Left cardiac atrium (tissue), 4 donors: ENCODE data around the gene RIF1. TPM values are rescaled to one million over a fixed set of nuclear protein-coding genes. Genes with fewer than 3 reads are reported as not detected.
"Not testable (repeated sequence)": the region's sequence is repeated elsewhere in the genome, so short reads cannot be mapped to it uniquely, and the experiment has no call there.

ENCODE experiments used
- ATAC-seq, 2 donors: fragments of 200-7000 bp; cut with Tn5 transposase; one replicate each; pipeline ENCODE4 v1.9.1; 2020; ENCODE audit warnings: mild to moderate bottlenecking in 2 of 2, moderate library complexity in 2 of 2
- DNase-seq: peaks from one replicate; pipeline ENCODE4 v3.0.0-alpha.2; 2020
- intact Hi-C, 2 donors: fragments of 100-400 bp; cut with DNase I; formaldehyde crosslinking; loops; one replicate each; pipeline versions ENCODE4 v1.14.1 to v1.15.1; 2022 to 2023
- total RNA-seq, 2 donors: library from RNA; stranded (reverse); fragmentation: NEBNext Ultra II Directional; extraction: Animal tissue kit (Norgen Biotek cat#: 25700); gene quantifications; one replicate each; pipeline ENCODE4 v1.2.1, GENCODE V29; 2021
- donor health status: DM: no; HTN: yes; CAD: no.
- donor health status: DM: no; HTN: yes; CAD: no; lungs with severe emphysema.
- donor health status: DM: yes; HTN: yes; CAD: no.
- donor health status: Dilated cardiomyopathy.

RIF1 gene
- total RNA-seq, 2 donors from 2014 or later: 17.3 to 19.4 TPM

DNA sequence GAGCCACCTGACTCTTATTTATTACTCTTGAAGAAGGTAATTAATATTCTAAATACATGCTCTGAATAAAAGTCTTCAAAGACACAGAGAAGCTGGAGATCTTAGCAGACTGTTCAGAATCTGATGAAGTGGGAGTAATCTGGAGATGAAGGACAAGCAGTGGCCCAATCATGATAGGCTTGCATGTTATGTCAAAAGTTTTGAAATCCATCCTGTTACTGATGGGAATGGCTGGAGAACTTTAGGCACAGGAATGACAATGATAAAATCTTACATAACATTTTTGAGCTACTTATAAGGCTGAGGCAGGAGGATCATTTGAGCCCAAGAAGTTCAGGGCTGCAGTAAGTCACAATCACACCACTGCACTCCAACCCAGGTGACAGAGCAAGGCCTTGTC, 2.4 kb upstream of the RIF1 start:
- DNase-seq (no peak), ATAC-seq (no peak)
- intact Hi-C loops: no loop called here

DNA sequence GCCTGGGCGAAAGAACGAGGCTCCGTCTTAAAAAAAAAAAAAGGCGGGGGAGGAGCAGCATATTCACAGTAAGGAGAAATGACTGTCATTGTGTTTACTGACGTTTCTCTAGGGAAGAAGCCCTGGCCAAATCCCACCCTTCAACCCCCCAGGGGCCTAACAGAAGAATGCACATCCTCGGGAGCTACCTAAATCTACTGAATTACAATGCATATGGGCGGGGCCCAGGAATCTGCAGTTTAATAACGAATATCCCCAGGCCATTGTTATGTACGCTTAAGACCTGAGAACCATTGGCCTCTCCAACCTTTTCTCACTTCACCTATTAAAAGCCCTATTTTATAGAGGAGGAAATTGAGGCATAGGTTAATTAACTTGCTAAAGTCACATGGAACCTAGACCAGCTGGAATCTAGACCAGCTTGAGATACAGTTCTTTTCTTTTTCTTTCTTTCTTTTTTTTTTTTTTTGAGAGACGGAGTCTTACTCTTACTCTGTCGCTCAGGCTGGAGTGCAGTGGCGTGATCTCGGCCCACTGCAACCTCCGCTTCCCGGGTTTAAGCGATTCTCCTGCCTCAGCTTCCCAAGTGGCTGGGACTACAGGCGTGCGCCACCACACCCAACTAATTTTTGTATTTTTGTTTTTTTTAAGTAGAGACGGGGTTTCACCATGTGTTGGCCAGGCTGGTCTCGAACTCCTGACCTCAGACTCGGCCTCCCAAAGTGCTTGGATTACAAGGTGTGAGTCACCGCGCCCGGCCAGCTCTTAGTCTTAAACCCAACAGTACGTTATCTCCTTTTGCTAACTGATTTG, 708 bp upstream of the RIF1 start:
- ATAC-seq (no peak), DNase-seq (no peak)
- intact Hi-C loops: no loop called here

DNA sequence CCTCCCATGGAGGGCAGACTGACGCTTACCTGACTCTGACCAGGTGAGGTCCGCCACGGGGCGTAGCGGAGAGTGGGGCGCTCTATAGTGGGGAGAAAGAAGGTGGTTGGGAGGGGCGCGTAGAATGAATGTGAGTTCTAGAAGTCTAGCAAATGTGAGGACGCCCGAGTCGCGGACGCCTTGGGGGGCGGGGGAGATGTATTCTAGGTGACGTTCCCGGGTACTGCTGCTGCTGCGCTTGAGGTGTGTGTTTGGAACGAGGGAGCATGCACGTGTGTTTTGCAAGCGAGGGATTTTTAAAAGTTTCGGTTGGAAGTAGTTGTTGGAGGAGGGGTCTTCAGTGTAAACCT, 758 bp downstream of the RIF1 start:
- ATAC-seq: peak; percentile 19 to 27
- DNase-seq: no peak
- intact Hi-C loops: no loop called here

DNA sequence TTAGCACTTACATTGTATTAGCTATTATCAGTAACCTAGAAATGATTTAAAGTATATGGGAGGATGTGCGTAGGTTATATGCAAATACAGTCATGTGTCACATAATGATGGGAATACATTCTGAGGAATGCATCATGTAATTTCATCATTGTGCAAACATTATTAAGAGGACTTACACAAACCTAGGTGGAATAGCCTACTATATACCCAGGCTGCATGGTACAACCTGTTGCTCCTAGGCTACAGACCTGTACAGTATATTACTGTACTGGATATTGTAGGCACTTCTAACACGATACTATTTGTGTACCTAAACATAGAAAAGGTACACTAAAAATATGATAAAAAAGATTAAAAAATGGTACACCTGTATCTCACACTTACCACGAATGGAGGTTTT, 7.9 kb downstream of the RIF1 start:
- intact Hi-C loops: no loop called here
- no peak for ATAC-seq

DNA sequence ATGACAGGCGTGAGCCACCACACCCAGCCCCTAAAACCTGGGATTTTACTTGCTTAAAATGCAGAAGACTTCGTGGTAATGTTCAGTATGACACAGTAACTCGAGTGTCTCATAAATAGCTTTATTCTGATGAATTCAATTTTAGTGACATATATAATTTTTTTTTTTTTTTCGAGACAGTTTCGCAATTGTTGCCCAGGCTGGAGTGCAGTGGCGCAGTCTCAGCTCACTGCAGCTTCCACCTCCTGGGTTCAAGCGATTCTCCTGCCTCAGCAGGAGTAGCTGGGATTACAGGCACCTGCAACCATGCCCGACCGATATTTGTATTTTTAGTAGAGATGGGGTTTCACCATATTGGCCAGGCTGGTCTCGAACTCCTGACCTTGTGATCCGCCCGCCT, 12.0 kb downstream of the RIF1 start:
- ATAC-seq, DNase-seq, intact Hi-C loops: not testable (repeated sequence)

More for the DNA sequence above, 7.9 kb downstream of the RIF1 start:
- no peak for DNase-seq

DNA sequence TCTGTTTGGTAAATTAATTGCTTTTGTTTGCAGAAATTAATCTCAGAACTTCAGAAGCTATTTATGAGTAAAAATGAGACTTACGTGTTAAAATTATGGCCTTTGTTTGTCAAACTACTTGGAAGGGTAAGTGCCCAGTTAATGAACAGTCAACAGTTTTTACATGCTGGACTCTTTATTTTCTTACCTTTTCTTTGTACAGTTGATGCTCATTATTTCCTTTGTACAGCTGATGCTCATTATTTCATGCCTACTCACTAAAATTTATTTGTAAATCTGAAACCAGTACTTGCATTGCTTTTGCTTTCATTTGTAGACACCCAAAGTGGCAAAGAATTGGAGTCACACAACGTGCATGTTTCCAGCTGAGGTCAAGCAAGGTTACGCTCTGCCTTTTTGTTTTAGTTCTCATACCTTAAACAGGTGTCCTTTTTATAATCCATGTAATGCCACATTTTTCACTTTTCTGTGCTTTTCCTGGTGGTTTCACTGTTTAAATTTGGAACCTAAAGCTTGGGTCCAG, 13.3 kb downstream of the RIF1 start:
- no peak for ATAC-seq
- intact Hi-C loops: no loop called here
- DNase-seq: no peak

DNA sequence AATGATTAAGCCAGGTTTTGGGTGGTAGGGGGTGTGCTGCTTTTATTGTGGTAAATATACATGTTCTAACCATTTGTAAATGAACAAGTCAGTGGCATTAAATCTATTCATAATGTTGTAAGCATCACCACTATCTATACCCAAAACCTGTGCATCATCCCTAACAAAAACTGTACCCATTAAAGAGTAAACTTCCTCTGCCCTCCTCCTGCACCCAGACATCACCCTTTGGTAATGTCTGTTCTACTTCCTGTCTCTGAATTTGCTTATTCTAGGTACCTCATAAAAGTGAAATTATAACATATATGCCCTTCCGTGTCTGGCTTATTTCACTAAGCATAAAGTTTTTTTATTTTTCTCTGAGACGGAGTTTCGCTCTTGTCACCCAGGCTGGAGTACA, 14.1 kb downstream of the RIF1 start:
- intact Hi-C loops: no loop called here

DNA sequence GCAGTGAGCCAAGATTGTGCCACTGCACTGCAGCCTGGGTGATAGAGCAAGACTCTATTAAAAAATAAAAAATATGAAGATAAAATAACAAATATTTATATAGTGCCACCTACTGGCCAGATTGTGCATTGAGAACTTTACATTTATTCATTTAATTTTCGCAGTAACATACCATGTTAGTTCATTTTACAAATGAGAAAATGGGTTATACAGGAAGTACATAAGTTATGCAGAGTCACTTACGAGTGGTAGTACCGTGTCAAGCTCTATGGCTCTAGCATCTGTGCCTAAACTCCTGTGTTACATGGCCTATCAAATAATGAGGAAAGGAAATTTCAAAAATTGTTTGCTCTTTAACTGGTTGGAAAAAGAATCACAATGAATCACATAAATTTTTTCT, 27.9 kb downstream of the RIF1 start:
- no peak for DNase-seq
- intact Hi-C loops: no loop called here
- ATAC-seq: no peak

More for the DNA sequence above, 14.1 kb downstream of the RIF1 start:
- DNase-seq (no peak), ATAC-seq (no peak)

DNA sequence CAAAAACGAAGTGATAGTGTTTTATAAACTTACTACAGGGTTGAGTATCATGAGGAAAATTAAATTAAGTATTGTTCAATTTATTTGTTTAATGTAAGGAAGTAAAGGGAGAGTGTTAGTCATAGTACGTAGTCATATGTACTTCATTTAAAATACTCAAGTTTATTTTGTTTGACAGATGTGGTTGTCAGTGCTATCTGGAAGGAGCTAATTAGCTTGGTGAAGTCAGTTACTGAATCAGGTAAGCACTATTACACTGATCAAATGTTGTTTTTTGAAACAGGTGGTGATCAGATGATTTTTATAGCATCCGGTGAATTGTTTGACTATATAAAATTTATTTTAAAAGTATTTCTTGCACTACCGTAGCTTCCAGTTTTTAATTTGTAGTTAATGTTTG, 28.8 kb downstream of the RIF1 start:
- ATAC-seq: no peak
- intact Hi-C loops: no loop called here
- DNase-seq: no peak

DNA sequence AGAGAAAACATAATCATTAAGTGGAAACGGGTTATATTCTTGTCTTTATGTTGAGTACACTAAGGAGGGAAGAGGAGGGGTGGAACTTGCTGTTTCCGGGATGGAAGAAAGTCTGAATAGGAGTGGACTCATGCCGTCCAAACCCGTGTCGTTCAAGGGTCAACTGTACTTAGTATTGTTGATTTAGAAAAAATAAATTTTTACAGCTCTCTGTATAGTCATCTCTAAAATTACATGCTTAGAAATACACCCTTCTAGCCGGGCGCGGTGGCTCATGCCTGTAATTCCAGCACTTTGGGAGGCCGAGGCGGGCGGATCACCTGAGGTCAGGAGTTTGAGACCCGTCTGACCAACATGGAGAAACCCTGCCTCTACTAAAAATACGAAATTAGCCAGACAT, 29.4 kb downstream of the RIF1 start:
- DNase-seq (no peak), ATAC-seq (no peak)
- intact Hi-C loops: no loop called here

DNA sequence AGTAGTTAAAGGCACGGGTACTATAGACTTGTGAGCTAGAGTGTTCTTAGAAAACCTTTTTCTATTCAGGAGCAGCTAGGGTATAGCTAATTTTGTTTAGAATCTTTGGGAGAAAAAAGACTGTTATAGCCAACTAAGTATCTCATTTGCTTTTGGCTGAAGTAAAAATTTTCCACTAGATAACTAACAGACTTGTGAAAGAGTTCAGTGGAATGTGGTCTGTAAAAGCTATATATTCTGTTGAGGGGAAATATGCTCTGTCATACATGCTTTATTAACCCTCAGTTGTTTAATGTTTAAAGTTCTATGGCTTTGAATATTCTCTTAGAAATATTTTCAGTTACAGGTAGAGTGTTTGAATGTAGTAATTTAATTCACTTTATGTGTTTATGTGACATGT, 49.7 kb downstream of the RIF1 start:
- no peak for DNase-seq
- no peak for ATAC-seq
- intact Hi-C loops: no loop called here

DNA sequence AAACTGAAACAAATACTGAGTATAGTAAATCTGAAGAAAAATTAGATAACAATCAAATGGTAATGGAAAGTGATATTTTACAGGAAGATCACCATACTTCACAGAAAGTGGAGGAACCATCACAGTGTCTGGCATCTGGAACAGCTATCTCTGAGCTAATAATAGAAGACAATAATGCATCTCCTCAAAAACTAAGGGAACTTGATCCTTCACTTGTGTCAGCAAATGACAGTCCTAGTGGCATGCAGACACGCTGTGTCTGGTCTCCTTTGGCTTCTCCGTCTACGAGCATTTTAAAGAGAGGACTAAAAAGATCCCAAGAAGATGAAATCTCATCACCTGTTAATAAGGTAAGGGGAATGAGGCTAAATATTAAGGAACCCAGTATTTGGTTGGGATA, 56.1 kb downstream of the RIF1 start:
- intact Hi-C loops: no loop called here
- no peak for DNase-seq
- ATAC-seq: no peak

DNA sequence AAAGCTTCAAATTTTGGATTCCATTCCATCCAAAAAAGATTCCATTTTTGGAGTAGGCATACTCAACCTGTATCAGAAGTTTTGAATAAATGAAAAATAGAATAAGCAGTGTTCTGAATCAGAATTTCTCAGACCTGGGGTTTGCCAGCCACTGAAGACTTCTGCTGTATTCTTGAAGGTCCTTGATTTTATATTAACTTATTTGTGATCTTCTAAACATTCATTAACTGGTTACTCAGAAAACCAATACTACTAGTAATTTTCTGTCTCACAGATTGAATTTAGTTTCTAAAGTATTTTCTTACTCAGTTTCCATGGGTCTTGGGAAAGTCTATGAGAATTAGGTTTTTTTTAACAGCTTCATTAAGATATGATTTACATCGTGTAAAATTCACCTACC, 60.9 kb downstream of the RIF1 start:
- no peak for ATAC-seq
- intact Hi-C loops: no loop called here
- DNase-seq: no peak

DNA sequence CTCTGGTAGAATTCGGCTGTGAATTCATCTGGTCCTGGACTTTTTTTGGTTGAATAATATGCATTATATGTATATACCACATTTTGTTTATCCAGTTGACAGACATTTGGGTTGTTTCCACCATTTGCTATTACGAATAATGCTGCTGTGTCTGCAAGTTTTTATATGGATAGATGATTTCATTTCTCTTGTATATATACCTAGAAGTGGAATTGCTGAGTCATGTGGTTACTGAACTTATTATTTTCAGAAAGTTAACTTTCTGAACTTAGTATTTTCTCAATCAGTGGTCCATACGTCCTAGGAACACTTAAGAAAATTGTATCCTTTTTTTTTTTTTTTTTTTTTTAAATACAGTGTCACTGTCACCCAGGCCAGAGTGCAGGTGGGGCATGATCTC, 63.3 kb downstream of the RIF1 start:
- ATAC-seq (no peak), DNase-seq (no peak)
- intact Hi-C loops: no loop called here

DNA sequence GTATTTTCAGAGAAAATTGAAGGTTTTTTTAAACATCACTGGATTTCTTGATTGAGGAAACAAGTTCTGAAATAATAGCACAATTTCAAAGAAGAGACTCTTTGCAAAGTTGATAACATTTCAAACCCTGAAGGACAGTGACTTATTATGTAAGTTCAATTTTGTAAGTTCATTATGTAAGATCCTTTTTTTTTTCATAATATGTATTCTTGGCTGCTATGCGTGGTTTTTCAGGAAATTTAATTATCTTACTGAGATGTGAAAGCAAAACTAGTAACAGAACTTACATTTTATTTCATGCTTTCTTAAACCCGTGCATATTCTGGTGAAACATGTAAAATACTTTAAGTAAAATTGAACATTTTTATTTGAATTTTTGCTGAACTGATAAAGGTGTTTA, 65.4 kb downstream of the RIF1 start:
- no peak for ATAC-seq
- no peak for DNase-seq
- intact Hi-C loops: no loop called here

DNA sequence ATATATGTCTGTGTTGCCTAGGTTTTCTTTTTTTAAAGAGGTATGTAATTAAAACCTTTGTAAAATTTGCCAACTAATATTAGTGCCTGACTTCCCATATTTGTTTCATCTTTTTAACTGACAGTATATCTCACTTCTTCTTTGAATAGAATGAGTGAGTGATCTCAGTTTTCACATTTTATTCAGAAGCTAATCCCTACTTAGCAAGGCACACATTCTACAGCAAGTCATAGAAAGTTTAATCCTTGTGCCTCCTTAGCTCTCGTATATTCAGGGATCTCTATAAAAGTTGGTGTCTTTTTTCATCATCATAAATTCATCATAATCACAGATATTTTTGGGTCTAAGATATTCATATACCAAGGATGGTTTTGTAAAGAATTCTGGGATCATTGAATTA, 66.6 kb downstream of the RIF1 start:
- intact Hi-C loops: no loop called here
- ATAC-seq: no peak

DNA sequence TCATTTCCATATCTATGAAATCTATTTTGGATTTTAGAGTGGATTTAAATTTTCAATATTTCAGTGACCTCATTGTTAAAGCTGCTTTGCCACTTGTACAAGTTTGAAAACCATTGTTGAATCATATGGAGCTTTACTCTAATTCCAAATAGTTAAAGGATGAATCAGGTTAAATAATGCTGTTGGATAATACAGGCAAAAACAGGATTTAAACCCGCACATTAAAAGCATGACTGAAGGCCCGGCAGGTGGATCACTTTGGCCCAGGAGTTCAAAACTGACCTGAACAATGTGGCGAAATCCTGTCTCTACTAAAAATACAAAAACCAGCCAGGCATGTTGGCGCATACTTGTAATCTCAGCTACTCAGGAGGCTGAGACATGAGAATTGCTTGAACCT, 68.3 kb downstream of the RIF1 start:
- DNase-seq (no peak), ATAC-seq (no peak)
- intact Hi-C loops: no loop called here

More for the DNA sequence above, 66.6 kb downstream of the RIF1 start:
- no peak for DNase-seq

DNA sequence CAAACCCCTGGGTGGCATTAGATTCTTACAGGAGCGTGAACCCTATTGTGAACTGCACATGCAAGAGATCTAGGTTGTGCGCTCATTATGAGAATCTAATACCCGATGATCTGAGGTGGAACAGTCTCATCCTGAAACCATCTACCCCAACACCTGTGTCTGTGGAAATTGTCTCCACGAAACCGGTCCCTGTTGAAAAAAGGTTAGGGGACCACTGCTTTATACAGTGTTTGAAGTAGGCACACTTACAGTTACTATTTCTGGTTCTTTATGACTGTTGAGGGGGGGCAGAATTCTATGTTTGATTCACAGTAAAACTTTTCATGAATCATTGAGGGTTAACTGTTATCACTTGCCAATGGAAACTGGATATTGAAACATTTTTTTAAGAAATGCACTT, 72.0 kb downstream of the RIF1 start:
- DNase-seq: no peak
- no peak for ATAC-seq
- intact Hi-C loops: no loop called here

DNA sequence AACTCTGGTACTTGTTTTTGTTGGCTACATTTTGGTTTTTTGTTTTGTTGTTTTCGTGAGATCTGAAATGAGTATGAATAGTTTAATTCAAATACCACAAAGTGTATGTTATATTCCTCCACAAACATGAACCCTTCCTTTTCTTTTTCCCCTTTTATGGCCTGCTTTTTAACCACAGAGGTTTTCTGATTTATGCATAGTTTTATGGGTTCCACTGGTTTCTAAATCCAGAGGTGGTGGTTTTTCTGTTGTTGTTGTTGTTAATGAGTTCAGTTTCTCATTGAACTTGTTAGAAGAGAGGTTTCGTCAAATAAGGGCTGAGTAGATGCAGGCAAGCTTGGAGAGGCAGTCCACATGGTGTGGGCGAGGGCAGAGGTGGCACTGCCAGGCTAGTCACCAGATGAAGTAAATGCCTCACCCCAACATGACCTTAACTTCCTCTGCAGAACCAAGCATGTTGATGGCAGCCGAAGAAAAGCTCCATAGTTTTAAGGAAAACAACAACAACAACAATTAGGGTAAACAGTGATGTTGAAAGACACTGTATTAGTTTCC, 72.5 kb downstream of the RIF1 start:
- ATAC-seq (no peak), DNase-seq (no peak)
- intact Hi-C loops: no loop called here

DNA sequence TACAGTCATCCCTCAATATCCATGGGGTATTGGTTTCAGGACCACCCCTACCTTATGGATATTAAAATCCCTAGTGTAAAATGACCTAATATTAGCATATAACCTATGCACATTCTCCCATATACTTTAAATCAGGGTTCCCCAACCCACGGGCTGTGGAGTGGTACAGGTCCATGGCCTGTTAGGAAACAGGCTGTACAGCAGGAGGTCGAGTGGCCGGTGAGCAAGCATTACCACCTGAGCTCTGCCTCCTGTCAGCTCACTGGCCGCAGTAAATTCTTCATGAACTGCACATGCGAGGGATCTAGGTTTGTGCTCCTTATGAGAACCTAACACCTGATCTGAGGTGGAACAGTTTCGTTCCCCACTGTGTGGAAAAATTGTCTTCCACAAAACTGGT, 73.8 kb downstream of the RIF1 start:
- intact Hi-C loops: no loop called here
- ATAC-seq (no peak), DNase-seq (no peak)

DNA sequence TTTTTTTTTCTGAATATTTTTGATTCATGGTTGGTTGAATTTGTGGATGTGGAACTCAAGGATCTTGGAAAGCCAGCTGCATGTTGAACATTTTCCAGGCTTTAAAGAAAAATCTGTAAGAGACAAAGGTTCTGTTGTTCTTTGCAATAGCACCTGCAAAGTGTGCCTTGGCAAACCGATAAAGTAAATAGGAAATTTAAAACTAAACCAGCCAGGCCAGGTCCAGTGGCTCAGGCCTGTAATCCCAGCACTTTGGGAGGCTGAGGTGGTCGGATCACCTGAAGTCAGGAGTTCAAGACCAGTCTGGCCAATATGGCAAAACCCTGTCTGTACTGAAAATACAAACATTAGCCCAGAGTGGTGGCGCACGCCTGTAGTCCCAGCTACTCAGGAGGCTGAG, 74.4 kb downstream of the RIF1 start:
- ATAC-seq (no peak), DNase-seq (no peak)
- intact Hi-C loops: no loop called here
